K562 (cell line): Measurements from ENCODE around the gene ERP29. TPM values are rescaled to one million over a fixed set of nuclear protein-coding genes. Genes with fewer than 3 reads are reported as not detected.

ENCODE experiments used
- BRCA1 ChIP-seq, 2 experiments: fragments of 450-650 bp in 1 of 2; sonication (generic) in 1 of 2; formaldehyde crosslinking in 1 of 2; IDR thresholded peaks; 2 replicates each; pipeline versions ENCODE4 v1.5.0 to v1.6.1; 2017 to 2020; ENCODE audit warnings: mild to moderate bottlenecking in 1 of 2, missing genetic modification reagents in 1 of 2
- CREB3L1 ChIP-seq: fragments of 450-650 bp; IDR thresholded peaks from 2 replicates; pipeline ENCODE4 v1.6.1; 2014; ENCODE audit warnings: low read depth, mild to moderate bottlenecking, moderate library complexity, borderline replicate concordance
- EWSR1 ChIP-seq: fragments of 450-650 bp; IDR thresholded peaks from 2 replicates; pipeline ENCODE4 v1.6.1; 2018; ENCODE audit warnings: borderline replicate concordance, mild to moderate bottlenecking, low read depth, moderate library complexity; ENCODE audit not compliant: partially characterized antibody
- FOXJ2 ChIP-seq: fragments of 200-800 bp; sonication (Bioruptor generic); IDR thresholded peaks from 2 replicates; pipeline ENCODE4 v1.6.1; 2016; ENCODE audit warnings: missing genetic modification characterization, missing compliant biosample characterization
- GABPB1 ChIP-seq: sonication (generic); formaldehyde crosslinking; IDR thresholded peaks from 2 replicates; pipeline ENCODE4 v1.8.0; 2022; ENCODE audit warnings: mild to moderate bottlenecking, missing genetic modification reagents
- GATAD2A ChIP-seq: fragments of 450-650 bp; IDR thresholded peaks from 2 replicates; pipeline ENCODE4 v1.6.1; 2017
- HLTF ChIP-seq: fragments of 450-650 bp; IDR thresholded peaks from 2 replicates; pipeline ENCODE4 v1.6.1; 2016
- HMGXB4 ChIP-seq: sonication (generic); formaldehyde crosslinking; IDR thresholded peaks from 2 replicates; pipeline ENCODE4 v1.8.1; 2023; ENCODE audit warnings: mild to moderate bottlenecking, missing genetic modification reagents
- JUND ChIP-seq, 2 experiments: IDR thresholded peaks; 2 replicates in 1 of 2; 3 replicates in 1 of 2; pipeline ENCODE4 v1.6.1; 2011; ENCODE audit warnings: borderline replicate concordance in 2 of 2, low read depth in 2 of 2, low read length in 2 of 2, improper control_type of control experiment in 1 of 2, missing biosample characterization in 1 of 2, missing genetic modification characterization in 1 of 2, missing genetic modification reagents in 1 of 2
- KDM1A ChIP-seq, 2 experiments: fragments of 450-650 bp; IDR thresholded peaks; 2 replicates each; pipeline ENCODE4 v1.6.1; 2016; ENCODE audit warnings: mild to moderate bottlenecking in 2 of 2
- MTA3 ChIP-seq: fragments of 450-650 bp; formaldehyde crosslinking; IDR thresholded peaks from 2 replicates; pipeline ENCODE4 v1.6.1; 2017; ENCODE audit warnings: mild to moderate bottlenecking, borderline replicate concordance
- NFIC ChIP-seq: fragments of 450-650 bp; IDR thresholded peaks from 2 replicates; pipeline ENCODE4 v1.6.1; 2017; ENCODE audit warnings: mild to moderate bottlenecking, inconsistent platforms
- NR4A1 ChIP-seq, 2 experiments: fragments of 250-450 bp in 1 of 2; fragments of 450-650 bp in 1 of 2; sonication (Bioruptor Pico) in 1 of 2; IDR thresholded peaks; 2 replicates each; pipeline versions ENCODE4 v1.4.0 to v1.6.1; 2016 to 2020; ENCODE audit warnings: mild to moderate bottlenecking in 2 of 2, missing compliant biosample characterization in 1 of 2, missing genetic modification characterization in 1 of 2, moderate library complexity in 1 of 2
- SNIP1 ChIP-seq: fragments of 450-650 bp; IDR thresholded peaks from 2 replicates; pipeline ENCODE4 v1.7.1; 2017; ENCODE audit warnings: low read depth, mild to moderate bottlenecking
- TRIM24 ChIP-seq, 2 experiments: fragments of 450-650 bp; IDR thresholded peaks; 2 replicates each; pipeline ENCODE4 v1.6.1; 2016
- ZNF253 ChIP-seq: fragments of 250-450 bp; sonication (Bioruptor Pico); conservative IDR thresholded peaks from 2 replicates; pipeline ENCODE4 v1.6.1; 2021; ENCODE audit warnings: mild to moderate bottlenecking
- ZNF263 ChIP-seq: sonication (generic); formaldehyde crosslinking; IDR thresholded peaks from 2 replicates; pipeline ENCODE4 v1.8.0; 2022; ENCODE audit warnings: mild to moderate bottlenecking, missing genetic modification reagents, borderline replicate concordance
- ZNF324 ChIP-seq: fragments of 250-450 bp; sonication (Bioruptor Pico); IDR thresholded peaks from 2 replicates; pipeline ENCODE4 v1.4.0; 2020; ENCODE audit warnings: mild to moderate bottlenecking
- ZNF436 ChIP-seq: fragments of 250-450, 450-650 bp; sonication (Bioruptor Pico); formaldehyde crosslinking; IDR thresholded peaks from 2 replicates; pipeline ENCODE4 v1.7.0; 2020; ENCODE audit warnings: mild to moderate bottlenecking
- ZNF444 ChIP-seq: fragments of 250-450 bp; sonication (Bioruptor Pico); IDR thresholded peaks from 2 replicates; pipeline ENCODE4 v1.4.0; 2020; ENCODE audit warnings: mild to moderate bottlenecking, moderate library complexity
- polyA plus RNA-seq, 8 experiments: library from polyadenylated mRNA; depleted of rRNA in 4 of 8; stranded (reverse) in 5 of 8; unstranded in 3 of 8; fragments of >200 nt; fragmentation: Nextera tagmentation in 2 of 8; fragmentation: Illumina TruSeq in 1 of 8; extraction: Ambion mirVana in 2 of 8; extraction: Trizol in 1 of 8; gene quantifications; 2 replicates each; pipeline versions ENCODE4 v1.2.1 to v1.2.3, GENCODE V29; 2011 to 2014; ENCODE audit warnings: inconsistent platforms in 1 of 8, missing spikeins in 1 of 8
- total RNA-seq, 7 experiments: library from RNA; depleted of rRNA in 6 of 7; stranded (reverse); fragments of >200 nt in 6 of 7; fragmentation: Illumina TruSeq in 2 of 7; extraction: Trizol in 2 of 7; gene quantifications; 2 replicates each; pipeline versions ENCODE4 v1.2.1 to v1.2.3, GENCODE V29; 2011 to 2021; ENCODE audit warnings: low replicate concordance in 1 of 7
- TF ChIP-seq, protein P1 (sequence below): fragments of 450-650 bp; formaldehyde crosslinking; IDR thresholded peaks from 2 replicates; pipeline ENCODE4 v1.4.0; 2022; ENCODE audit warnings: mild to moderate bottlenecking, moderate library complexity
- TF ChIP-seq, protein P2 (sequence below): sonication (generic); formaldehyde crosslinking; IDR thresholded peaks from 2 replicates; pipeline ENCODE4 v1.8.1; 2022; ENCODE audit warnings: missing genetic modification reagents

Gene ERP29
- total and polyA plus RNA-seq, 9 of the 15 experiments (the other 6 are each of a cell fraction or from before 2014, with no cell fraction given), result 42.4 to 146 (median 111) TPM

- TF ChIP-seq, protein P1, sequence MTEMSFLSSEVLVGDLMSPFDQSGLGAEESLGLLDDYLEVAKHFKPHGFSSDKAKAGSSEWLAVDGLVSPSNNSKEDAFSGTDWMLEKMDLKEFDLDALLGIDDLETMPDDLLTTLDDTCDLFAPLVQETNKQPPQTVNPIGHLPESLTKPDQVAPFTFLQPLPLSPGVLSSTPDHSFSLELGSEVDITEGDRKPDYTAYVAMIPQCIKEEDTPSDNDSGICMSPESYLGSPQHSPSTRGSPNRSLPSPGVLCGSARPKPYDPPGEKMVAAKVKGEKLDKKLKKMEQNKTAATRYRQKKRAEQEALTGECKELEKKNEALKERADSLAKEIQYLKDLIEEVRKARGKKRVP, result no peak
- TF ChIP-seq, protein P2, sequence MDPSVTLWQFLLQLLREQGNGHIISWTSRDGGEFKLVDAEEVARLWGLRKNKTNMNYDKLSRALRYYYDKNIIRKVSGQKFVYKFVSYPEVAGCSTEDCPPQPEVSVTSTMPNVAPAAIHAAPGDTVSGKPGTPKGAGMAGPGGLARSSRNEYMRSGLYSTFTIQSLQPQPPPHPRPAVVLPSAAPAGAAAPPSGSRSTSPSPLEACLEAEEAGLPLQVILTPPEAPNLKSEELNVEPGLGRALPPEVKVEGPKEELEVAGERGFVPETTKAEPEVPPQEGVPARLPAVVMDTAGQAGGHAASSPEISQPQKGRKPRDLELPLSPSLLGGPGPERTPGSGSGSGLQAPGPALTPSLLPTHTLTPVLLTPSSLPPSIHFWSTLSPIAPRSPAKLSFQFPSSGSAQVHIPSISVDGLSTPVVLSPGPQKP, result no peak
- TF ChIP-seq ZNF444 (no peak), HLTF (0 out of 2 replicates have a peak, but pooled peaks have one; percentile 30), CREB3L1 (0 out of 2 replicates have a peak, but pooled peaks have one; percentile 23), JUND (IDR thresholded peaks at IDR 0.05; ENCODE audit: borderline replicate concordance, low read depth, low read length) (peak; percentile 77), JUND (tag; IDR thresholded peaks at IDR 0.05; ENCODE audit: borderline replicate concordance, low read depth, low read length) (peak; percentile 56; the same call in 2 of the 3 replicates), ZNF436 (CRISPR knock-in tag) (no peak), ZNF324 (no peak), TRIM24 (IDR thresholded peaks at IDR 0.05) (peak in 1 of 2 experiments; percentile 10; a peak in 1 of 4 replicates), ZNF253 (CRISPR knock-in tag) (no peak), SNIP1 (no peak), BRCA1 (IDR thresholded peaks at IDR 0.05) (no peak), BRCA1 (CRISPR knock-in tag; IDR thresholded peaks at IDR 0.05) (no peak), GATAD2A (0 out of 2 replicates have a peak, but pooled peaks have one; percentile 76), KDM1A (IDR thresholded peaks at IDR 0.05) (peak in 1 of 2 experiments; percentile 27; a peak in 2 of 4 replicates), NR4A1 (CRISPR knock-in tag; IDR thresholded peaks at IDR 0.05) (no peak), NR4A1 (tag; IDR thresholded peaks at IDR 0.05) (no peak), HMGXB4 (CRISPR knock-in tag) (no peak), NFIC (0 out of 2 replicates have a peak, but pooled peaks have one; percentile 11), FOXJ2 (no peak), ZNF263 (CRISPR knock-in tag) (no peak), EWSR1 (no peak), GABPB1 (CRISPR knock-in tag) (no peak), MTA3 (peak; percentile 74)
Observed at GRCh38 chr12:112005419-112006395, 7.5 kb upstream of the ERP29 start (continued).
